H9 (cell line): ENCODE measurements around the gene KAT2B. TPM values are rescaled to one million over a fixed set of nuclear protein-coding genes. Genes with fewer than 3 reads are reported as not detected.

Source experiments
- DNase-seq: peaks from one replicate; pipeline ENCODE4 v3.0.0-alpha.2; 2017
- H2AFZ ChIP-seq: one replicate; pipeline ENCODE4 v1.6.1; 2013; ENCODE audit warnings: mild to moderate bottlenecking, low read length, control low read depth, moderate library complexity
- H2AK5ac ChIP-seq: 2 replicates; pipeline ENCODE4 v1.6.1; 2013; ENCODE audit warnings: low read length, control low read depth, mixed read lengths; ENCODE audit not compliant: insufficient read length
- H2BK120ac ChIP-seq: one replicate; pipeline ENCODE4 v1.6.1; 2013; ENCODE audit warnings: low read depth, mild to moderate bottlenecking, low read length, control low read depth, inconsistent platforms; ENCODE audit not compliant: poor library complexity, severe bottlenecking
- H2BK12ac ChIP-seq: 2 replicates; pipeline ENCODE4 v1.6.1; 2013; ENCODE audit warnings: low read length, control low read depth, mixed read lengths, low read depth; ENCODE audit not compliant: insufficient read length
- H2BK15ac ChIP-seq: 2 replicates; pipeline ENCODE4 v1.6.1; 2013; ENCODE audit warnings: low read depth, low read length, control low read depth
- H2BK20ac ChIP-seq: one replicate; pipeline ENCODE4 v1.6.1; 2013; ENCODE audit warnings: low read depth, mild to moderate bottlenecking, low read length, control low read depth, inconsistent platforms; ENCODE audit not compliant: poor library complexity, severe bottlenecking
- H2BK5ac ChIP-seq: 2 replicates; pipeline ENCODE4 v1.6.1; 2013; ENCODE audit warnings: low read length, control low read depth, mixed read lengths; ENCODE audit not compliant: insufficient read length
- H3K14ac ChIP-seq: 2 replicates; pipeline ENCODE4 v1.6.1; 2013; ENCODE audit warnings: low read length, control low read depth; ENCODE audit not compliant: insufficient read depth
- H3K18ac ChIP-seq: 2 replicates; pipeline ENCODE4 v1.6.1; 2013; ENCODE audit warnings: low read depth, mild to moderate bottlenecking, mixed read lengths, low read length, control low read depth; ENCODE audit not compliant: insufficient read length
- H3K23ac ChIP-seq: 2 replicates; pipeline ENCODE4 v1.6.1; 2013; ENCODE audit warnings: low read length, control low read depth, mixed read lengths, low read depth; ENCODE audit not compliant: insufficient read length
- H3K23me2 ChIP-seq: 2 replicates; pipeline ENCODE4 v1.6.1; 2013; ENCODE audit warnings: low read depth, mild to moderate bottlenecking, mixed read lengths, low read length, control low read depth; ENCODE audit not compliant: insufficient read length, poor library complexity, severe bottlenecking
- H3K27ac ChIP-seq: 2 replicates; pipeline ENCODE4 v1.5.1; 2013; ENCODE audit warnings: low read length, control low read depth, mixed read lengths, low read depth; ENCODE audit not compliant: insufficient read length
- H3K27me3 ChIP-seq: 2 replicates; pipeline ENCODE4 v1.6.1; 2013; ENCODE audit warnings: low read length, control low read depth, inconsistent platforms; ENCODE audit not compliant: insufficient read depth
- H3K4ac ChIP-seq: 2 replicates; pipeline ENCODE4 v1.6.1; 2013; ENCODE audit warnings: low read depth, mild to moderate bottlenecking, control low read depth, inconsistent platforms, low read length, moderate library complexity
- H3K4me1 ChIP-seq: 2 replicates; pipeline ENCODE4 v1.6.1; 2013; ENCODE audit warnings: low read length, control low read depth, inconsistent platforms; ENCODE audit not compliant: insufficient read depth
- H3K4me2 ChIP-seq: 2 replicates; pipeline ENCODE4 v1.6.1; 2013; ENCODE audit warnings: low read length, control low read depth, mixed read lengths; ENCODE audit not compliant: insufficient read length, insufficient read depth
- H3K56ac ChIP-seq: 2 replicates; pipeline ENCODE4 v1.6.1; 2013; ENCODE audit warnings: low read depth, mild to moderate bottlenecking, mixed read lengths, low read length, control low read depth; ENCODE audit not compliant: insufficient read length
- H3K79me1 ChIP-seq: 2 replicates; pipeline ENCODE4 v1.6.1; 2013; ENCODE audit warnings: low read depth, mild to moderate bottlenecking, moderate library complexity, low read length, control low read depth, inconsistent platforms; ENCODE audit not compliant: insufficient read depth, poor library complexity, severe bottlenecking
- H3K79me2 ChIP-seq: 2 replicates; pipeline ENCODE4 v1.6.1; 2013; ENCODE audit warnings: low read length, control low read depth, inconsistent platforms; ENCODE audit not compliant: insufficient read depth
- H3K9ac ChIP-seq: 2 replicates; pipeline ENCODE4 v1.6.1; 2013; ENCODE audit warnings: low read length, control low read depth, mixed read lengths; ENCODE audit not compliant: insufficient read length; ENCODE audit errors: extremely low read depth
- H3K9me3 ChIP-seq: one replicate; pipeline ENCODE4 v1.6.1; 2013; ENCODE audit warnings: low read depth, low read length, inconsistent platforms; ENCODE audit not compliant: control insufficient read depth
- H3T11ph ChIP-seq: one replicate; pipeline ENCODE4 v1.6.1; 2013; ENCODE audit warnings: mild to moderate bottlenecking, low read length, control low read depth, inconsistent platforms
- H4K20me1 ChIP-seq: one replicate; pipeline ENCODE4 v1.6.1; 2013; ENCODE audit not compliant: control insufficient read depth, insufficient read length, insufficient read depth
- H4K5ac ChIP-seq: 2 replicates; pipeline ENCODE4 v1.6.1; 2013; ENCODE audit warnings: low read depth, mild to moderate bottlenecking, mixed read lengths, low read length, control low read depth; ENCODE audit not compliant: insufficient read length
- H4K8ac ChIP-seq: replicated peaks from 2 replicates; pipeline ENCODE4 v1.6.1; 2013; ENCODE audit warnings: low read length, control low read depth, mixed read lengths, low read depth; ENCODE audit not compliant: insufficient read length
- H4K91ac ChIP-seq: 2 replicates; pipeline ENCODE4 v1.6.1; 2013; ENCODE audit warnings: low read depth, mild to moderate bottlenecking, moderate library complexity, mixed read lengths, low read length, control low read depth; ENCODE audit not compliant: insufficient read length
- H3K27ac Mint-ChIP-seq, 3 experiments: 2 replicates in 2 of 3; 3 replicates in 1 of 3; pipeline ENCODE4 v1.8.0; 2020 to 2021; ENCODE audit warnings: mixed read lengths in 3 of 3, mild to moderate bottlenecking in 1 of 3, moderate library complexity in 1 of 3
- H3K27me3 Mint-ChIP-seq: 2 replicates; pipeline ENCODE4 v1.8.0; 2021; ENCODE audit warnings: low read depth, mild to moderate bottlenecking, moderate library complexity, mixed read lengths
- H3K36me3 Mint-ChIP-seq, 3 experiments: 2 replicates in 2 of 3; 3 replicates in 1 of 3; pipeline ENCODE4 v1.8.0; 2020 to 2021; ENCODE audit warnings: low read depth in 3 of 3, mixed read lengths in 3 of 3; ENCODE audit not compliant: insufficient read depth in 1 of 3
- H3K4me1 Mint-ChIP-seq, 2 experiments: 2 replicates each; pipeline ENCODE4 v1.8.0; 2020; ENCODE audit warnings: mixed read lengths in 2 of 2
- H3K4me3 Mint-ChIP-seq, 2 experiments: 2 replicates in 1 of 2; 3 replicates in 1 of 2; pipeline ENCODE4 v1.8.0; 2020 to 2021; ENCODE audit warnings: mild to moderate bottlenecking in 2 of 2, mixed read lengths in 2 of 2, moderate library complexity in 1 of 2
- H3K9me3 Mint-ChIP-seq, 2 experiments: 2 replicates in 1 of 2; 3 replicates in 1 of 2; pipeline ENCODE4 v1.8.0; 2020; ENCODE audit warnings: mild to moderate bottlenecking in 2 of 2, mixed read lengths in 2 of 2, moderate library complexity in 1 of 2
- CTCF ChIP-seq: fragments of 200-600 bp; sonication (generic); conservative IDR thresholded peaks from 3 replicates; pipeline ENCODE4 v1.8.0; 2021; ENCODE audit warnings: antibody characterized with exemption, mild to moderate bottlenecking
- WGBS: extraction: QIAGEN DNeasy Blood & Tissue Kit; methylation state at CpG from one replicate; pipeline ENCODE4 v1.1.7; 2013; ENCODE audit warnings: missing lambda C conversion rate, low lambda C conversion rate, mixed read lengths; ENCODE audit not compliant: insufficient read length; ENCODE audit errors: extremely low coverage; 5-methylcytosine and 5-hydroxymethylcytosine counted together
- total RNA-seq: library from RNA; stranded (reverse); gene quantifications from 2 replicates; pipeline ENCODE4 v1.2.1, GENCODE V29; 2021

The KAT2B gene
- total RNA-seq, 1 experiment from 2014 or later, result 6.3 TPM

GRCh38 chr3:20182206-20182605 is 142.0 kb downstream of the KAT2B start:
- H3K4me3 Mint-ChIP-seq, result no peak overlapping the region
- H2BK5ac ChIP-seq, result no peak overlapping the region
- no CpG with 5 or more reads among the region's 4 CpGs for WGBS
- no peaks in the 10 kb centered on the region for H4K20me1 ChIP-seq
- H3K4ac ChIP-seq, result no peak overlapping the region
- H4K8ac ChIP-seq, result no peak overlapping the region
- no peak overlapping the region for H2BK20ac ChIP-seq
- H3K9me3 ChIP-seq, result no peaks in the 10 kb centered on the region
- H3K23me2 ChIP-seq, result peaks cover 12% of the 10 kb centered on the region
- H3K9ac ChIP-seq, result no peak overlapping the region
- H3K18ac ChIP-seq, result no peak overlapping the region
- H2BK12ac ChIP-seq, result no peak overlapping the region
- H4K91ac ChIP-seq, result no peak overlapping the region
- H3K14ac ChIP-seq, result no peak overlapping the region
- H3K36me3 Mint-ChIP-seq, result peaks cover 18 to 59% (median 53%) of the 10 kb centered on the region in 3 experiments
- no peak for TF ChIP-seq CTCF
- H3K9me3 Mint-ChIP-seq, result no peaks in the 10 kb centered on the region
- no peak overlapping the region for H2BK120ac ChIP-seq
- H2AK5ac ChIP-seq, result no peak overlapping the region
- H3K4me2 ChIP-seq, result no peak overlapping the region
- no peak for DNase-seq
- H4K5ac ChIP-seq, result no peak overlapping the region
- no peak overlapping the region for H2AFZ ChIP-seq
- no peak overlapping the region for H3K27ac ChIP-seq
- no peak overlapping the region for H3K27ac Mint-ChIP-seq
- no peak overlapping the region for H3K23ac ChIP-seq
- no peak overlapping the region for H2BK15ac ChIP-seq
- H3K79me1 ChIP-seq, result no peaks in the 10 kb centered on the region
- H3K4me1 Mint-ChIP-seq, result no peaks in the 10 kb centered on the region
- H3K27me3 Mint-ChIP-seq, result no peaks in the 10 kb centered on the region
- peaks cover 7% of the 10 kb centered on the region; the same call in 1 of the 2 replicates for H3K79me2 ChIP-seq
- no peak overlapping the region for H3K56ac ChIP-seq
- H3K27me3 ChIP-seq, result no peaks in the 10 kb centered on the region
- no peak overlapping the region for H3T11ph ChIP-seq
- no peaks in the 10 kb centered on the region for H3K4me1 ChIP-seq
